Left forelimb (tissue), 1 donor: Measurements from ENCODE around the gene CHAMP1.

Source experiments
- DNase-seq: peaks from one replicate; pipeline ENCODE4 v3.0.0-alpha.2; 2018; ENCODE audit warnings: low spot score

The CHAMP1 gene

DNA sequence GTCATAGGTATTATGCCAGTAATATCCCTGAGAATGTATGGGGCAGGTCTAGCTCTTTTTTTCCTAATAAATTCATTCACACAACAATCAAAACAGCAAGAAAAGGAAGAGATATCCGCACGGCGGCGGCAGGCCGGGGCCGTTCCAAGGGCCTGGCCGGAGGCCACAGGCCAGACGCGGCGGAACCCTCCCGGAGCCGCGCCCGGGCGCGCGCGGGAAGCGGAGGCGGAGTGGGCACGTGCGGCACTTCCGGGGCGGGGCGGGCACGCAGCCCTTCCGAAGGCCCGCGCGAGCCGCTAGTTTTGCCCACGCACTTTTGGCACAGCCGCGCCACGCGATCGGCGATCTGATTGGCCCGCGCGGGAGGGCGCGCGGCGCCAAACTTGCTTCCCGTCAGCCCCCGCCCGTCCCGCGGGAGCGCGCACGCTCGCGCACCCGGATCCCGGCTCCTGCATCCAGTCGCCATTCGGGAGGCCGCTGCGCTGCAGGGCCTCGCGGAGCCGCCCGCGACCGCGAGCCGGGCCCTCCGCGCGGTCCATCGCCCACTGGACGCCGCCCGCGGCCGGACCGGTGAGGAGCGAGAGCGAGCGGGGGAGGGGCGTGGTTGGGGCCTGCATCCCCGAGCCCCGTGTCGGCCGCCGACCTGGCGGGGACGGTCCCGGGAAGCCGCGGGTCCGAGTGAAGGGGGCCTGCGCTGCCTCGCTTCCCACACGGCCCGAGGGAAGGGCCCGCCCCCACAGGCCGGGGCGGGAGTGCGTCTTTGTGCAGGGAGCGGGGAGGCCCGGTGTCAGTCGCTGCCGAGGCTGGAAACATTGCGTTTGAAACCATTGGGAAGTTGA, at the start of gene CHAMP1:
TSS of gene CHAMP1 (plus strand) at position 430 of the 839 bp plus-strand sequence. CDS start 9,340 bp downstream, outside the sequence.
- DNase-seq, result peak; percentile 97

DNA sequence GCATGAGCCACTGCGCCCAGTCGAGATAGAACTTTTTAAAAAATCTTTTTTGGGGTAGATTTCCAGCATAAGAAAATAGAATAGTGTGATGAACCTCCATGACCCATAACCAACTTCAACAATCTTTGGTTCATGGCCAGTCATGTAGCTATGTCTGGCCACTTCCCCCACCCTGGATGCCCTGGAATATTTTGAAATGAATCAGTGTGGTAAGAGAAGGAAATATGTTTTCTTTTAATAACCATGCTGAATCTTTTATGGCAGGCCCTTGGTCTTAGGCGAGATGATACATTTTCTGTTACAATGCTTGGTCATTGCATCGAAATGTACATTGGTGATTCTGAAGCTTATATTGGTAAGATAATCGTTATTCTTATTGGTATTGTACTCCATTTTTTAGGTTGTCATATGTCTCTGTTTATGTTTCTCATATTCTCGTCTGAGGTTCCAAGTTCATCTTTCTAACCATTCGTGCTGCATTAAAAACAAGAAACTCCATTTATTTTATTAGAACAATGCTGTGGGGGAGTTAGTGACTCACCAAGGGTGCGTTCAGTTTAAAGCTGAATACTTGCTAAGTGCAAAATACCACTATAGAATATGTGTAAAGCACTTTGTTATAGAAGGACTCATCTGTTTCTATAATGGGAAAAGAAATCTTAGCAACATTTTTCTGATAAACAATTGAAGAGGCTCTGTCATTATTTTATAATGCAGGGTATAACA, 49.3 kb upstream of the CHAMP1 start:
- DNase-seq, result no peak

GRCh38 chr13:114266241-114266640, 48.1 kb upstream of the CHAMP1 start:
- DNase-seq, result no peak

DNA sequence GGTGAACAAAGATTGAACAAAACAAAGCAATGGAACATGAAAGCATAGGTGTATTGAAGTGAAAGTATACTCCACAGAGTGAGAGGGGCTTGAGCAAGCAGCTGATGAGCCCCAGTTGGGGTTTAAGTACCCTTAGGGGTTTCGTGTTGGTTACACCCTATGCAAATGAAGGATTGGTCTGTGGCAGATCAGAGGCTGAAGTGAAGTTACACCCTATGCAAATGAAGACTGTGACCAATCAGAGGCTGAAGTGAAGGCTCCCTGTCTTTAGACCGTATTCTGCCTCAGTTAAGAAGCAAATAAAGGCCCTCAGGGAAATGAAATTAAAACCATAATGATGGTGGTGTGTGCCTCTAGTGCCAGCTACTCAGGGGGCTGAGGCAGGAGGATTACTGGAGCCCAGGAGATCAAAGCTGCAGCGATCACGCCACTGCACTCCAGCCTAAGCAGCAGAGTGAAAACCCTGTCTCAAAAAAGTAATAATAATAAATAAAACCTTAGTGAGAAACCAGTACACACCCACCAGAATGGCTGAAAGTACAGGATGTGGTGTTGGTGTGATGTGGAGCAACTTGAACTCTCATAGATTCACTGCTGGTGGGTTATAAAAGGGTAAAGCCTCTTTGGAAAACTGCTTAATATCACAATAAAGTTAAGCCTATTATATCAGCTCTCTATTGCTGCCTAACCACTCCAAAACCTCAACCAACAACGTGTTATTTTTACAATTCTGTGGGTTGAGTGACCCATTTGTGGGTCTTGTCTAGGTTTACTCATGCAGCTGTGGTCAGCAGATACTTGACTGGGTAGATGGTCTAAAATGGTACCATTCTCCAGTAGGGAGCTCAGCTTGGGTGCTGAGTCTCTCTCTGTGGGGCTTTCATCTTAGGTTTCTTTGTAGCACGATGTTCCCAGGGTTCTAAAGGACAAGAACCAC, 45.7 kb upstream of the CHAMP1 start:
- no peak for DNase-seq

DNA sequence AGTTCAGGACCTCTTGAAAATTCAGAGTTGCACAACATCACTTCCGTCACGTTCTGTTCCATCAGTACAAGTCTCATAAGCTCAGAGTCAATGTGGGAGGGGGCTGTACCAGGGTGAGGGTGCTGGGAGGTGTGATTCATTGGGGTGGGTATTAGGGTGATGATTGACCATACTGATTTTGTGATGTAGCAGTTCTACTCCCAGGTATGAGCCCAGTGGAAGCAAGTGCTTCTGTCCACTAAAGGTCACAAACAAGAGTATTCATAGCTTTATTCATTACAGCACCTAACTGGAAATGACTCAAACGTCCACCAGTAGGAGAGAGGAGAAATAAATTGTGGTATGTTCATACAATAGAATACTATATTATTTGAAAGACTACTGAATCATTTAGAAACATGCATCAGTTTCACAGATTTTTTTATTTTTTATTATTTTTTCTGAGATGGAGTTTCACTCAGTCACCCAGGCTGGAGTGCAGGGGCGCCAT, 45.0 kb upstream of the CHAMP1 start:
- no peak for DNase-seq

DNA sequence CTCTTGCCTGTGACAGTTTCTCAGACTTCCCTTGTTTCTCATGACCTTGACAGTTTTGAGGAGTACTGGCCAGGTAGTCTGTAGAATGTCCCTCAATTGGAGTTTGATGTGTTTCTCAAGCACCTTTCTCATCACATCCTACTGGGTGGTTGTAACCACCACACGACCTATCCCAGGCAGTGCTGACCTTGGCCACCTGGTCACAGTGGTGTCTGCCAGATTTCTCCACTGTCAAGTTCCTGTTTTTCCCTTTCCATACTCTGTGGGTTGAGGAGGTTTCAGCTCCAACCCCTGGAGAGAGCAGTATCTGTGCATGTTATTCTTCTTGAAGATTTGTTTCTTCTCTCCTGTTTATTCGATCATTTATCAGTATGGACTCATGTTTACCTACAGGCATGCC, 41.3 kb upstream of the CHAMP1 start:
- DNase-seq, result no peak

DNA sequence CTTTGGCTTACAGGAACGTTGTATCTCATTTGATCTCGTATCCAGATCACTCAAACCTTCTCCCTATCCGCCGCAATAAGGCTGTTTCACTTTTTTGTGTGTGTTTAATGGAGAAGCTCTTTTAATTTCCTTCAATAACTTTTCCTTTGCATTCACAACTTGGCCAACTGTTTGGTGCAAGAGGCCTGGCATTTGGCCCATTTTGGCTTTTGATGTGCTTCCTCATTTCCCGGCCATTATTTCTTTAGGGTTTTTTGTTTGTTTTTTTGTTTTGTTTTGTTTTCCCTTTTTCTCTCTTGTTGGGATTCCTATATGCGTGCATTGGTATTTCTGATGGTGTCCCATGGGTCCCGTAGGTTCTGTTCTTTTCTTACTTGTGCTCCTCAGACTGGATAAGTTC, 39.0 kb upstream of the CHAMP1 start:
- DNase-seq, result no peak

DNA sequence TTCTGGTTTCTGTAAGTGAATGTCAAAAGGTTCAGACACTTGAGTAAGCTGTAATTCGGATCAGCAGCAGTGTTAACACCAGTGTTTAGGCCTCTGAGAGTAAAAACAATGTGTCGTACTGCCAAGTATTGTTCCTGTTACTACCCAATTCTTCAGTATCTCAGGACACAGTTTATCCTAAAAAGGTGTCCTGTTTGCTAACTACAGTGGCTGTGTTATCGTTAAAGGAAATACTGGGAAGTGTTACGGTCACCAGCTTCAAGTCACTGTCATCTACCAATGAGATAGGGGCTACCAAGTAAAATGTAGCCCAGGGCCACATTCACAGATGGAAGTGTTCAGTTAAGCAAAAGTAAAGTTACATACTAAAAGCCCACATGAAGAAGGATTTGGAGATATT, 35.2 kb upstream of the CHAMP1 start:
- no peak for DNase-seq

GRCh38 chr13:114279758-114280355, 34.4 kb upstream of the CHAMP1 start:
- DNase-seq, result no peak

- peak; percentile 97 for DNase-seq
Observed at GRCh38 chr13:114281351-114282040, 32.8 kb upstream of the CHAMP1 start, which contains the start of gene UPF3A. Gene UPF3A, plus strand, starts transcription at chr13:114281601. Its CDS starts 39 bp downstream, at chr13:114281640.

DNA sequence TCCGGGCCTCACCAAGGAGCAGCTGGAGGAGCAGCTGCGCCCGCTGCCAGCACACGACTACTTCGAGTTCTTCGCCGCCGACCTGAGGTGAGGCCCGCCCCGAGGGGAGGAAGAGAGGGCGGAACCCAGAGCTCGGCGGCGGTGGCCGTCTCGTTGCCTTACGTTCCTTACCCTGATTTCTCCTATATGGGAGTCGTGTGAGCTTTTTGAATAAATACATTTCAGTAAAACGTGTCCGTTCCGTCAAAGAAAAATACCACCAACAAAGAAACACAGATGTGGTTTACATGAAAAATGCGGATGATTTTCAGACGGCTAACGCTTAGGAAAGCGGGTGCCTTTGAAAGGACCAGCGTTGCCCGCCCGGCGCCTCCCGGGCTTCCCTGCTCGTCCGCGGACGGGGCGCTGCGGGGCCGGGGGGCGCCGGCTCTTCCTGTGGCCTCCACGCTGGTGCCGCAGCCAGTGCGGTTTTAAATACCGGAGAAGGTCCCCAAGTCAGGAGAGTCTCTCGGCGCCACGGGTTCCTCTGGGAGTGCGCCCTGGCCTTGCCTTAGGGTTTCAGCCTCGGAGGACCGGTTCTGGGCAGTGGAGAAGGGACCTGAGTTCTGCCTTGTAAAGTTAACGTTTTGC, 32.1 kb upstream of the CHAMP1 start:
- peak; percentile 87 for DNase-seq

DNA sequence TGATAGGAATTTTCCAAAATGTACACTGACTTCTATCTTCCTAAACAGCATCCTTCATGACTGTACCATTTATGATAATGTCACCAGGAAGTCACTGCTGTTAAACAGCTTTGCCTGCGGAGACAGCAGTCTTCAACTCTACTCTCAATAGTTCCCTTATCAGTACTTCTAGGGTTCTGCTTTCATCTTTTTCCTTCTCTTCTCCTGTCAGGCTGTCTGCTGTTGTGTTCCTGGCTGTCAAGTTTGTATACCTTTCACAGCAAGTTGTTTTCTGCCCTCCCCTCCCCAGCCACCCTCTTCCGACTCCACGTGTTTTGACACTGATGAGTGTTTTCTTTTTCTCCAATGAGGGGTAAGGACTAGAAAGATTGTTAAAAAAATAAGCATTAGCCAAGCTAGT, 30.7 kb upstream of the CHAMP1 start:
- no peak for DNase-seq

GRCh38 chr13:114284680-114285079, 29.6 kb upstream of the CHAMP1 start:
- no peak for DNase-seq

DNA sequence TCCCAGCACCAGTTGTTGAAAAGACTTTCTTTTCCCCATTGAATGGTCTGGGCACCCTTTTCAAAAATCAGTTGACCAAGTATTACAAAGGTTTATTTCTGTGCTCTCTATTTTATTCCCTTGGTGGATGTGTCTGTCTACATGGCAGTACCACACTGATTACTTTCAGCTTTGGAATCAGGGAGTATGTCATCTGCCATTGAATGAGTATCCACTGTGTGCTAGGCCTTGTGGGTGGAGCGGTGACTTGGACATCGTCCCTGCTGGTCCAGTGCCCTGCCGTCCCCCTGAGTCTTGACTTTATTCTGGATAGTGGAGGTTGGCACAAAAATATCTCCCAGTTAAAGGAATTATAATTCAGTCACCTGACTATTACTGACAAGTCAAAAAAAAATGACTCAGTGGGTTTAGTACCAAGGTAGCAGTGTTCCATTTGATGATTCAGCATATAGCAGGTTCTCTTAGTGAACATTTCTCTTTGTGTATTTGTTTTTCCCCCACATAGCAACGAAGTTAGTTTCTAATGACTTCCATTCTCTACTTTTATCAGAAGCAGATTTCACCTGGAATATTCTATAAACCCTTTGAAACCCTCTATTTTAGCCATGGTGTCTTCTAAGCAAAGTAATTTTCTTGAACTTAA, 29.0 kb upstream of the CHAMP1 start:
- no peak for DNase-seq

DNA sequence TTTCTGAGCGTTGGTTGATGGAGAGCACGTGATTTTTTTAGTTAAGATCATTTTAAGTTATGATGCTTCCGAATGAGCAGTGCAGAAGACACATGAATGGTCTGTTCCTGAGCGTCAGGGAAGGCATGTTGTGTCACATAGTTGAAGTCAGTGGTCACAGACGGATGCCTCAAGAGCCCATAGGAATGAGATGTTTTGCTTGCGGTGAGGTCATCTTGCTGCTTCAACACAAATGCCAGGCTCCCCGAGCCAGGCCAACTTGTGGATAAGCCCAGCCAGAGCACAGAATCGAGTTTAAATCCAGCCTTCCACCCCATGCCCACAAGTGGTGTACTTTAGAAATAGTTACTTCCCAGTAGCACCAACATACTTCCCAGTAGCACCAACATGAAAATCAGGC, 27.5 kb upstream of the CHAMP1 start:
- DNase-seq, result no peak

DNA sequence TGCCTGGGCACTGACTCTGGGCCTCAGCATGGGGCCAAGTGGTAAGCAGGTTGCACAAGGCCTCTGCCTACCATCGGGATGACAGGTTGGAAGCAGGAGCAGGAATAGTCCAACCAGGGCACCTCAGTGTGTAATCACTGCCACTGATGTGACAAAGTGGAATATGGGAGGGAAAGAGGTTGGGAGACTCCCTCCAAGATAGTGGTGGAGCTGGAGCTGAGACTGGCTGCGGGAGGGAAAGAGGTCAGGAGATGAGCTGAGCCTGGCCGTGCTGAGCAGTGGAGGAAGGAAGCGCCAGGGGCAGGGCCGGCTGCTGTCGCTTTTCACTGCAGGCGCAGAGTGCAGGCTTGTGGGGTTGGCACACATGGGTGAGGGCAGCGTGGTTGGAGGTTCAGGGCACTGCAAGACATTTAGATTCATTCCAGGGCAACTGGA, 26.1 kb upstream of the CHAMP1 start:
- DNase-seq, result no peak

- no peak for DNase-seq
Observed at GRCh38 chr13:114296448-114296847, 17.9 kb upstream of the CHAMP1 start.

- no peak for DNase-seq
Observed at GRCh38 chr13:114296902-114297301, 17.4 kb upstream of the CHAMP1 start.

DNA sequence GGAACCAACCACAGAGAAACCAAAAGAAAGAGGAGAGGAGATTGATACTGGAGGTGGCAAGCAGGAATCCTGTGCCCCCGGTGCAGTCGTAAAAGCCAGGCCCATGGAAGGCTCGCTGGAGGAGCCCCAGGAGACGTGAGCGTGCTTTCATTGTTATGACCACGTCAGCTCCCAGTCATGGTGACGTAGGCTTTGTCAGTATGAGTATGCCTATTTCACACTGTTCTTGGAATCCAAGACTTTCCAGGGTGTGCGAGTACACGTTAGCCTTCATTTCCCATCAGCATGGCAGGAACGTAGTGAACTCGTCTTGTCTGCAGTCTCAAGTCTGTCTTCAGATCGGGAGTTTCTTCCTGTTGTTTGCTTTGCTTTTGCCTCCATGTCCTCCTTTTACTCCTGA, 15.4 kb upstream of the CHAMP1 start:
- DNase-seq, result no peak
